ENCODE results near the gene KCNE3. TPM values are rescaled to one million over a fixed set of nuclear protein-coding genes. Genes with fewer than 3 reads are reported as not detected.

KCNE3 gene
- total and polyA plus RNA-seq, 8 donors = 3.6 to 35.1 (median 10.6) TPM

- no peak for TF ChIP-seq POLR2A (IDR thresholded peaks at IDR 0.05)
- intact Hi-C loops (cut with DNase I; ENCODE audit: low total_unique reads) = no loop called here
- no peaks in the 10 kb centered on the region for H3K36me3 ChIP-seq
- no peak for DNase-seq
- H3K4me1 ChIP-seq = no peaks in the 10 kb centered on the region
- 79 to 100% (median 83%) methylated on average over 2 of the region's 2 CpGs for WGBS, 5 donors
- H3K27me3 ChIP-seq = no peaks in the 10 kb centered on the region
- H3K9me3 ChIP-seq = no peaks in the 10 kb centered on the region
- H3K4me3 ChIP-seq = no peak overlapping the region
- H3K27ac ChIP-seq = no peak overlapping the region
Measured at GRCh38 chr11:74476536-74476935, 9.2 kb upstream of the KCNE3 start.

- Histone ChIP-seq H3K9me3 (no peaks in the 10 kb centered on the region), H3K4me3 (no peak overlapping the region), H3K4me1 (no peaks in the 10 kb centered on the region), H3K27me3 (no peaks in the 10 kb centered on the region), H3K36me3 (no peaks in the 10 kb centered on the region), H3K27ac (no peak overlapping the region)
- WGBS, 5 donors = 10 to 55% (median 24%) methylated on average over 1 of the region's 1 CpG
- TF ChIP-seq CTCF (IDR thresholded peaks at IDR 0.05) (no peak), EP300 (IDR thresholded peaks at IDR 0.05) (no peak), POLR2A (IDR thresholded peaks at IDR 0.05) (no peak), POLR2AphosphoS5 (IDR thresholded peaks at IDR 0.05) (no peak)
- intact Hi-C loops (cut with DNase I; ENCODE audit: low total_unique reads) = no loop called here
- DNase-seq = no peak
Measured at GRCh38 chr11:74474316-74474715, 7.0 kb upstream of the KCNE3 start.

- DNase-seq = no peak
- H3K9me3 ChIP-seq = no peaks in the 10 kb centered on the region
Measured at GRCh38 chr11:74473382-74474173, 6.2 kb upstream of the KCNE3 start.

GRCh38 chr11:74471668-74472429 is 4.5 kb upstream of the KCNE3 start:
- H3K4me3 ChIP-seq = no peak overlapping the region
- TF ChIP-seq CTCF (IDR thresholded peaks at IDR 0.05) = no peak
- TF ChIP-seq EP300 (IDR thresholded peaks at IDR 0.05) = no peak
- TF ChIP-seq POLR2AphosphoS5 (IDR thresholded peaks at IDR 0.05) = no peak
- no peak for TF ChIP-seq POLR2A (IDR thresholded peaks at IDR 0.05)
- no peaks in the 10 kb centered on the region for H3K27me3 ChIP-seq
- H3K4me1 ChIP-seq = peaks cover 6 to 23% (median 16%) of the 10 kb centered on the region in 4 donors
- no peak for DNase-seq
- H3K9me3 ChIP-seq = no peaks in the 10 kb centered on the region
- no peaks in the 10 kb centered on the region for H3K36me3 ChIP-seq
- intact Hi-C loops (cut with DNase I; ENCODE audit: low total_unique reads) = no loop called here
- WGBS, 5 donors = 74 to 85% (median 82%) methylated on average over 5 of the region's 5 CpGs
- no peak overlapping the region for H3K27ac ChIP-seq

More at GRCh38 chr11:74473382-74474173, 6.2 kb upstream of the KCNE3 start:
- no peak overlapping the region for H3K27ac ChIP-seq
- H3K36me3 ChIP-seq = no peaks in the 10 kb centered on the region
- H3K27me3 ChIP-seq = no peaks in the 10 kb centered on the region
- no peak for TF ChIP-seq POLR2A (IDR thresholded peaks at IDR 0.05)
- peaks cover 0 to 5% (median 1%) of the 10 kb centered on the region in 4 donors for H3K4me1 ChIP-seq
- H3K4me3 ChIP-seq = no peak overlapping the region
- intact Hi-C loops (cut with DNase I; ENCODE audit: low total_unique reads) = no loop called here
- WGBS, 5 donors = 67 to 76% (median 74%) methylated on average over 8 to 10 of the region's 10 CpGs

- WGBS, 5 donors = 93 to 100% (median 100%) methylated on average over 1 of the region's 1 CpG
- H3K36me3 ChIP-seq = no peaks in the 10 kb centered on the region
- DNase-seq = no peak
- no peak overlapping the region for H3K4me3 ChIP-seq
- H3K27ac ChIP-seq = no peak overlapping the region
- no peaks in the 10 kb centered on the region for H3K27me3 ChIP-seq
- no peak for TF ChIP-seq CTCF (IDR thresholded peaks at IDR 0.05)
- TF ChIP-seq POLR2AphosphoS5 (IDR thresholded peaks at IDR 0.05) = no peak
- no peak for TF ChIP-seq POLR2A (IDR thresholded peaks at IDR 0.05)
- no peak for TF ChIP-seq EP300 (IDR thresholded peaks at IDR 0.05)
- H3K9me3 ChIP-seq = no peaks in the 10 kb centered on the region
- H3K4me1 ChIP-seq = peaks cover 8 to 31% (median 24%) of the 10 kb centered on the region in 4 donors
- intact Hi-C loops (cut with DNase I; ENCODE audit: low total_unique reads) = no loop called here
Measured at GRCh38 chr11:74471037-74471436, 3.7 kb upstream of the KCNE3 start.
